ENCODE results near the gene CD2BP2. TPM values are rescaled to one million over a fixed set of nuclear protein-coding genes. Genes with fewer than 3 reads are reported as not detected.

CD2BP2 gene
- total and polyA plus RNA-seq, 2 donors (not counting 1 experiment from before 2014, with no cell fraction given) = 26.1 to 80.1 TPM

GRCh38 chr16:30357715-30358576 lies 2.8 kb upstream of the CD2BP2 start:
- H3K4me2 ChIP-seq (replicated peaks; ENCODE audit: low read depth, low read length, poor library complexity, severe bottlenecking) = no peak overlapping the region
- no peak for TF ChIP-seq EZH2 (IDR thresholded peaks at IDR 0.05; ENCODE audit: borderline replicate concordance, insufficient read depth, low read depth, low read length, poor library complexity, severe bottlenecking)
- TF ChIP-seq CTCF (IDR thresholded peaks at IDR 0.05) = no peak
- H4K20me1 ChIP-seq (ENCODE audit: control insufficient read depth, insufficient read depth, low read length, poor library complexity, severe bottlenecking) = peaks cover 12% of the 10 kb centered on the region
- H3K27me3 ChIP-seq (replicated peaks in 1 of 4; ENCODE audit: control extremely low read depth in 1 of 4, control insufficient read depth in 3 of 4, insufficient read depth in 4 of 4, low read length in 3 of 4) = no peaks in the 10 kb centered on the region
- peaks cover 15 to 26% of the 10 kb centered on the region in 2 donors for H3K4me1 ChIP-seq (ENCODE audit: control insufficient read depth in 2 of 2, insufficient read depth in 2 of 2, low read length in 2 of 2)
- peaks cover 0 to 38% of the 10 kb centered on the region in 2 experiments for H3K36me3 ChIP-seq (replicated peaks in 1 of 2; ENCODE audit: control extremely low read depth in 1 of 2, control insufficient read depth in 1 of 2, extremely low read depth in 1 of 2, insufficient read depth in 2 of 2, low read length in 1 of 2)
- ATAC-seq (ENCODE audit: low read depth) (no peak), DNase-seq (peak; percentile 14)
- Mint-ChIP-seq H3K27ac (no peak overlapping the region), H3K4me1 (peaks cover 26% of the 10 kb centered on the region), H3K27me3 (no peaks in the 10 kb centered on the region), H3K4me3 (no peak overlapping the region), H3K9me3 (ENCODE audit: insufficient read depth) (no peaks in the 10 kb centered on the region)
- ChIA-PET POLR2A (no interaction called here), CTCF (no interaction called here)
- H2AFZ ChIP-seq (ENCODE audit: insufficient read depth, low read depth, low read length, poor library complexity, severe bottlenecking) = no peak overlapping the region
- WGBS (ENCODE audit: insufficient coverage) = 94% methylated on average over 29 of the region's 37 CpGs
- H3K9ac ChIP-seq (ENCODE audit: low read length) = no peak overlapping the region
- H3K27ac ChIP-seq (ENCODE audit: low read length in 2 of 2) = no peak overlapping the region
- intact Hi-C loops (cut with micrococcal nuclease) = no loop called here
- no peak overlapping the region for H3K4me3 ChIP-seq (ENCODE audit: control extremely low read depth in 1 of 5, extremely low read depth in 1 of 5, insufficient read depth in 1 of 5, low read depth in 2 of 5, low read length in 4 of 5)
- no peaks in the 10 kb centered on the region for H3K9me3 ChIP-seq (ENCODE audit: control extremely low read depth in 1 of 3, control insufficient read depth in 2 of 3, insufficient read depth in 1 of 3, low read length in 2 of 3)
- H3K79me2 ChIP-seq (ENCODE audit: control insufficient read depth, insufficient read depth, low read length) = peaks cover 43% of the 10 kb centered on the region

Measured in B cell (primary cell).